Caco-2 (cell line): ENCODE measurements around the gene ASCC2. TPM values are rescaled to one million over a fixed set of nuclear protein-coding genes. Genes with fewer than 3 reads are reported as not detected.

Experiments
- BruUV-seq: library from RNA; stranded (reverse); fragments of 400-500 nt; replicated peaks from 2 replicates; lab custom pipeline; 2021; lab: Mats Ljungman, UMichigan
- CTCF ChIA-PET: fragments of 300-600 bp; sonication (Branson Sonifier 250); formaldehyde crosslinking; loops from one replicate; lab custom pipeline; 2022; ENCODE audit warnings: antibody characterized with exemption; lab: Charles Lee
- POLR2A ChIA-PET: fragments of 300-600 bp; sonication (Branson Sonifier 250); formaldehyde crosslinking; loops from one replicate; lab custom pipeline; 2022; ENCODE audit warnings: antibody characterized with exemption; lab: Charles Lee
- DNase-seq, 2 experiments: peaks; one replicate each; pipeline versions ENCODE4 v3.0.0 to v3.0.0-alpha.2; 2020 to 2022
- H3K27me3 ChIP-seq: replicated peaks from 2 replicates; pipeline ENCODE4 v1.6.0; 2011; ENCODE audit warnings: low read length; ENCODE audit not compliant: control insufficient read depth, insufficient read depth
- H3K36me3 ChIP-seq: 2 replicates; pipeline ENCODE4 v1.5.1; 2011; ENCODE audit warnings: low read length; ENCODE audit not compliant: control insufficient read depth, insufficient read depth
- H3K4me1 ChIP-seq: fragments of 250-450 bp; sonication (Bioruptor Pico); 2 replicates; pipeline ENCODE4 v1.5.1; 2020; ENCODE audit warnings: mild to moderate bottlenecking
- H3K4me3 ChIP-seq: 2 replicates; pipeline ENCODE4 v1.5.1; 2011; ENCODE audit warnings: low read depth, mild to moderate bottlenecking, control low read depth, low read length
- H3K9me3 ChIP-seq: fragments of 250-450 bp; sonication (Bioruptor Pico); 2 replicates; pipeline ENCODE4 v1.5.1; 2020; ENCODE audit warnings: mild to moderate bottlenecking, moderate library complexity
- H3K27ac Mint-ChIP-seq: one replicate; pipeline ENCODE4 v1.8.0; 2022; ENCODE audit warnings: mixed read lengths; ENCODE audit not compliant: unreplicated experiment
- H3K27me3 Mint-ChIP-seq: one replicate; pipeline ENCODE4 v1.8.0; 2022; ENCODE audit warnings: mixed read lengths; ENCODE audit not compliant: insufficient read depth, unreplicated experiment
- H3K36me3 Mint-ChIP-seq: one replicate; pipeline ENCODE4 v1.8.0; 2022; ENCODE audit warnings: mild to moderate bottlenecking, mixed read lengths; ENCODE audit not compliant: insufficient read depth, unreplicated experiment
- H3K4me1 Mint-ChIP-seq: one replicate; pipeline ENCODE4 v1.8.0; 2022; ENCODE audit warnings: low read depth, mixed read lengths; ENCODE audit not compliant: unreplicated experiment
- H3K4me3 Mint-ChIP-seq: one replicate; pipeline ENCODE4 v1.8.0; 2022; ENCODE audit warnings: mild to moderate bottlenecking, moderate library complexity, mixed read lengths; ENCODE audit not compliant: unreplicated experiment
- H3K9me3 Mint-ChIP-seq: one replicate; pipeline ENCODE4 v1.8.0; 2022; ENCODE audit warnings: mixed read lengths; ENCODE audit not compliant: unreplicated experiment
- CTCF ChIP-seq, 2 experiments: fragments of 200-600 bp in 1 of 2; IDR thresholded peaks; 1 replicate in 1 of 2; 2 replicates in 1 of 2; pipeline versions ENCODE4 v1.5.1 to v1.8.0; 2011 to 2022; ENCODE audit warnings: antibody characterized with exemption in 1 of 2, control low read depth in 1 of 2, inconsistent platforms in 1 of 2, low read depth in 1 of 2, low read length in 1 of 2, mild to moderate bottlenecking in 1 of 2, moderate library complexity in 1 of 2; ENCODE audit not compliant: insufficient read depth in 1 of 2, severe bottlenecking in 1 of 2, unreplicated experiment in 1 of 2
- intact Hi-C: fragments of 100-400 bp; cut with micrococcal nuclease; formaldehyde crosslinking; loops from one replicate; pipeline ENCODE4 v1.10.0; 2022; ENCODE audit not compliant: unreplicated experiment
- total RNA-seq: library from RNA; stranded (reverse); gene quantifications from 2 replicates; pipeline ENCODE4 v1.2.3, GENCODE V29; 2022

ASCC2 gene
- total RNA-seq, 1 experiment from 2014 or later = 61.4 TPM

GRCh38 chr22:29856496-29856895 is 18.4 kb upstream of the ASCC2 start:
- no peaks in the 10 kb centered on the region for H3K36me3 ChIP-seq
- CTCF ChIA-PET = no interaction called here
- no peak for DNase-seq
- intact Hi-C loops = no loop called here
- no peak for TF ChIP-seq CTCF (IDR thresholded peaks at IDR 0.05; ENCODE audit: insufficient read depth in 1 of 2, low read depth in 1 of 2, low read length in 1 of 2, severe bottlenecking in 1 of 2, unreplicated experiment in 1 of 2)
- H3K4me1 Mint-ChIP-seq = no peaks in the 10 kb centered on the region
- H3K4me3 ChIP-seq = no peak overlapping the region
- no peaks in the 10 kb centered on the region for H3K9me3 ChIP-seq
- H3K27ac Mint-ChIP-seq = no peak overlapping the region
- H3K36me3 Mint-ChIP-seq = no peaks in the 10 kb centered on the region
- H3K27me3 ChIP-seq = no peaks in the 10 kb centered on the region
- no peaks in the 10 kb centered on the region for H3K27me3 Mint-ChIP-seq
- no TSS peak for BruUV-seq
- POLR2A ChIA-PET = interaction anchor here (0.6 kb wide), 1 partner anchor 27 kb away, joined by 8 read pairs; no protein-coding TSS in a partner anchor
- no peak overlapping the region for H3K4me3 Mint-ChIP-seq
- H3K4me1 ChIP-seq = no peaks in the 10 kb centered on the region
- no peaks in the 10 kb centered on the region for H3K9me3 Mint-ChIP-seq

DNA sequence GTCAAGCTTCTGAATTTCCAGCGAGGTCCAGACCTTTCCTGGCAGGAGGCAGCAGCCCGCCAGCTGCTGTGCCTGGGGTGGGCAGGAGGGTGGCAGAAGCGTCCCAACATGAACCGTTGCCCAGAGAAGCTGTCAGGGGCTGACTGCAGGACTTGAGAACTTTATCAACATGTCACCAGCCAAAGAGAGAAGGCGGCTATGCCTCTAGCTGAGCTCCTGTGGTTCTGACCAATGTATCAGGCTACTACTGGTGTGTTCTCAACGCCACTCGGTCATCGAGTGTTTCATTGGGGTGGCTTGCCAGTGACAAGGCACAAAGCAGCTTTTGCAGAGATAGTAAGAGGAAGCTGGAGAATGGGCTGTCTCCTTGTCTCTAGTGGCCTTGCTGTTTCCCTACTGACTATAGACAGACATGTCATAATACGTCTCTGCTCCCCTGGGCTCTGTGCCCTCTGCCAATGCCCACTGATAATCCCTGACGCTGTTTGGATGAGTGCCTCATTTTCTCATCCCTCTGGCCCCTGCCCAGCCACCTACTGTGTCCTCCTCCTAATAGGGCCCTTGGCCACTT is 17.6 kb upstream of the ASCC2 start:
- intact Hi-C loops = no loop called here
- H3K4me3 ChIP-seq = no peak overlapping the region
- no peaks in the 10 kb centered on the region for H3K9me3 ChIP-seq
- Mint-ChIP-seq H3K27ac (no peak overlapping the region), H3K9me3 (no peaks in the 10 kb centered on the region), H3K36me3 (no peaks in the 10 kb centered on the region), H3K27me3 (no peaks in the 10 kb centered on the region), H3K4me3 (no peak overlapping the region), H3K4me1 (no peaks in the 10 kb centered on the region)
- ChIA-PET POLR2A (no interaction called here), CTCF (no interaction called here)
- no peaks in the 10 kb centered on the region for H3K4me1 ChIP-seq
- no peaks in the 10 kb centered on the region for H3K36me3 ChIP-seq
- no peak for DNase-seq
- BruUV-seq = no TSS peak
- no peaks in the 10 kb centered on the region for H3K27me3 ChIP-seq
- TF ChIP-seq CTCF (IDR thresholded peaks at IDR 0.05; ENCODE audit: insufficient read depth in 1 of 2, low read depth in 1 of 2, low read length in 1 of 2, severe bottlenecking in 1 of 2, unreplicated experiment in 1 of 2) = no peak

- POLR2A ChIA-PET = no interaction called here
- DNase-seq = no peak
- no peak overlapping the region for H3K4me3 ChIP-seq
- no peaks in the 10 kb centered on the region for H3K36me3 ChIP-seq
- Mint-ChIP-seq H3K9me3 (no peaks in the 10 kb centered on the region), H3K27ac (no peak overlapping the region), H3K27me3 (no peaks in the 10 kb centered on the region), H3K36me3 (no peaks in the 10 kb centered on the region), H3K4me1 (no peaks in the 10 kb centered on the region), H3K4me3 (no peak overlapping the region)
- no peaks in the 10 kb centered on the region for H3K4me1 ChIP-seq
- no peaks in the 10 kb centered on the region for H3K9me3 ChIP-seq
- CTCF ChIA-PET = no interaction called here
- no peak for TF ChIP-seq CTCF (IDR thresholded peaks at IDR 0.05; ENCODE audit: insufficient read depth in 1 of 2, low read depth in 1 of 2, low read length in 1 of 2, severe bottlenecking in 1 of 2, unreplicated experiment in 1 of 2)
- no peaks in the 10 kb centered on the region for H3K27me3 ChIP-seq
- no TSS peak for BruUV-seq
- intact Hi-C loops = no loop called here
These were observed 16.4 kb upstream of the ASCC2 start for GRCh38 chr22:29854432-29854831.
